NB4 (cell line): Measurements from ENCODE around the gene ERP29.

Experiments
- MYC ChIP-seq: IDR thresholded peaks from 2 replicates; pipeline ENCODE4 v1.6.1; 2011; ENCODE audit warnings: low read depth, low read length
- POLR2A ChIP-seq: IDR thresholded peaks from 2 replicates; pipeline ENCODE4 v1.6.1; 2011; ENCODE audit warnings: mild to moderate bottlenecking; ENCODE audit not compliant: insufficient read length; ENCODE audit errors: extremely low read depth
- TF ChIP-seq, protein P1 (sequence below): IDR thresholded peaks from one replicate; pipeline ENCODE4 v1.5.1; 2012; ENCODE audit warnings: low read depth, low read length
- TF ChIP-seq, protein P2 (sequence below): IDR thresholded peaks from 2 replicates; pipeline ENCODE4 v1.6.1; 2011; ENCODE audit warnings: low read depth, low read length

DNA sequence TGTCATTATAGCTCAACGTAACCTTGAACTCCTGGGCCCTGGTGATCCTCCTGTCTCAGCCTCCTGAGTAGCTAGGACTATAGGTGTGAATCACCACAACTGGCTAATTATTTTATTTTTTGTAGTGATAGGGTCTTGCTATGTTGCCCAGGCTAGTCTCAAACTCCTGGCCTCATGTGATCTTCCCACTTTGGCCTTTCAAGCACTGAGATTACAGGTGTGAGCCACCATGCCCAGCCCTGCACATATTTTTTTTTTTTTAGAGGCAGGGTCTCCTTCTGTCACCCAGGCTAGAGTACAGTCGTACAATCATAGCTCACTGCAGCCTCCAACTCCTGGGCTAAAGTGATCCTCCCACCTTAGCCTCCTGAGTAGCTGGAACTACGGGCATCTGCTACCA lies 9.2 kb upstream of the ERP29 start:
- TF ChIP-seq, protein P1, sequence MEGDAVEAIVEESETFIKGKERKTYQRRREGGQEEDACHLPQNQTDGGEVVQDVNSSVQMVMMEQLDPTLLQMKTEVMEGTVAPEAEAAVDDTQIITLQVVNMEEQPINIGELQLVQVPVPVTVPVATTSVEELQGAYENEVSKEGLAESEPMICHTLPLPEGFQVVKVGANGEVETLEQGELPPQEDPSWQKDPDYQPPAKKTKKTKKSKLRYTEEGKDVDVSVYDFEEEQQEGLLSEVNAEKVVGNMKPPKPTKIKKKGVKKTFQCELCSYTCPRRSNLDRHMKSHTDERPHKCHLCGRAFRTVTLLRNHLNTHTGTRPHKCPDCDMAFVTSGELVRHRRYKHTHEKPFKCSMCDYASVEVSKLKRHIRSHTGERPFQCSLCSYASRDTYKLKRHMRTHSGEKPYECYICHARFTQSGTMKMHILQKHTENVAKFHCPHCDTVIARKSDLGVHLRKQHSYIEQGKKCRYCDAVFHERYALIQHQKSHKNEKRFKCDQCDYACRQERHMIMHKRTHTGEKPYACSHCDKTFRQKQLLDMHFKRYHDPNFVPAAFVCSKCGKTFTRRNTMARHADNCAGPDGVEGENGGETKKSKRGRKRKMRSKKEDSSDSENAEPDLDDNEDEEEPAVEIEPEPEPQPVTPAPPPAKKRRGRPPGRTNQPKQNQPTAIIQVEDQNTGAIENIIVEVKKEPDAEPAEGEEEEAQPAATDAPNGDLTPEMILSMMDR, result no peak
- TF ChIP-seq POLR2A (no peak), MYC (no peak)
- TF ChIP-seq, protein P2, sequence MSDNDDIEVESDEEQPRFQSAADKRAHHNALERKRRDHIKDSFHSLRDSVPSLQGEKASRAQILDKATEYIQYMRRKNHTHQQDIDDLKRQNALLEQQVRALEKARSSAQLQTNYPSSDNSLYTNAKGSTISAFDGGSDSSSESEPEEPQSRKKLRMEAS, result no peak
